PC-3 (cell line): ENCODE measurements around the gene HDAC10. TPM values are rescaled to one million over a fixed set of nuclear protein-coding genes. Genes with fewer than 3 reads are reported as not detected.

Source experiments
- ATAC-seq: fragments of 200-7000 bp; cut with Tn5 transposase; 2 replicates; pipeline ENCODE4 v1.9.1; 2020; ENCODE audit warnings: mild to moderate bottlenecking, moderate library complexity
- BruUV-seq: library from RNA; stranded (reverse); fragments of 400-500 nt; replicated peaks from 2 replicates; lab custom pipeline; 2021; lab: Mats Ljungman, UMichigan
- CTCF ChIA-PET: fragments of 300-600 bp; sonication (Branson Sonifier 250); formaldehyde crosslinking; loops from one replicate; lab custom pipeline; 2022; ENCODE audit warnings: antibody characterized with exemption; lab: Charles Lee
- POLR2A ChIA-PET: fragments of 300-600 bp; sonication (Branson Sonifier 250); formaldehyde crosslinking; loops from one replicate; lab custom pipeline; 2022; ENCODE audit warnings: antibody characterized with exemption; ENCODE audit not compliant: unreplicated experiment; lab: Charles Lee
- DNase-seq: peaks from one replicate; pipeline ENCODE4 v3.0.0-alpha.2; 2015
- H2AFZ ChIP-seq: fragments of 300-600 bp; sonication (generic); 2 replicates; pipeline ENCODE4 v1.6.0; 2016; ENCODE audit warnings: antibody characterized with exemption, low read length
- H3F3A ChIP-seq: fragments of 300-600 bp; sonication (generic); one replicate; pipeline ENCODE4 v1.6.0; 2017; ENCODE audit warnings: antibody characterized with exemption, low read length, control low read depth, mild to moderate bottlenecking; ENCODE audit not compliant: unreplicated experiment
- H3K27ac ChIP-seq: fragments of 300-600 bp; sonication (generic); 2 replicates; pipeline ENCODE4 v1.5.1; 2016; ENCODE audit warnings: mild to moderate bottlenecking, low read length
- H3K27me3 ChIP-seq: fragments of 300-600 bp; sonication (generic); 2 replicates; pipeline ENCODE4 v1.6.1; 2016; ENCODE audit warnings: low read length, mixed read lengths
- H3K36me3 ChIP-seq: fragments of 300-600 bp; sonication (generic); 2 replicates; pipeline ENCODE4 v1.6.1; 2016; ENCODE audit warnings: low read depth, mixed run types, low read length, mixed read lengths
- H3K4me1 ChIP-seq: fragments of 300-600 bp; sonication (generic); 2 replicates; pipeline ENCODE4 v1.5.1; 2016; ENCODE audit warnings: low read length; ENCODE audit not compliant: insufficient read depth
- H3K4me2 ChIP-seq: fragments of 300-600 bp; sonication (generic); 2 replicates; pipeline ENCODE4 v1.6.0; 2016; ENCODE audit warnings: low read length
- H3K4me3 ChIP-seq: fragments of 300-600 bp; sonication (generic); 2 replicates; pipeline ENCODE4 v1.5.1; 2016; ENCODE audit warnings: mild to moderate bottlenecking, low read length, mixed read lengths
- H3K79me2 ChIP-seq: fragments of 300-600 bp; sonication (generic); 2 replicates; pipeline ENCODE4 v1.6.1; 2017; ENCODE audit warnings: low read length, mixed read lengths
- H3K9ac ChIP-seq: fragments of 300-600 bp; sonication (generic); 2 replicates; pipeline ENCODE4 v1.6.0; 2016; ENCODE audit warnings: mild to moderate bottlenecking, low read length
- H3K9me2 ChIP-seq: fragments of 300-600 bp; sonication (generic); replicated peaks from 2 replicates; pipeline ENCODE4 v1.6.1; 2016; ENCODE audit warnings: mixed run types, low read length, mixed read lengths
- H3K9me3 ChIP-seq: fragments of 300-600 bp; sonication (generic); 2 replicates; pipeline ENCODE4 v1.6.1; 2016; ENCODE audit warnings: low read length, mixed read lengths
- H4K20me1 ChIP-seq: fragments of 300-600 bp; sonication (generic); 2 replicates; pipeline ENCODE4 v1.6.1; 2016; ENCODE audit warnings: low read length, mixed read lengths
- EZH2 ChIP-seq: fragments of 300-600 bp; sonication (generic); IDR thresholded peaks from one replicate; pipeline ENCODE4 v1.6.1; 2017; ENCODE audit warnings: antibody characterized with exemption, mild to moderate bottlenecking, low read length; ENCODE audit not compliant: unreplicated experiment
- EZH2phosphoT487 ChIP-seq: fragments of 300-600 bp; sonication (generic); IDR thresholded peaks from 2 replicates; pipeline ENCODE4 v1.6.1; 2018; ENCODE audit warnings: mild to moderate bottlenecking, antibody characterized with exemption, low read length, borderline replicate concordance
- intact Hi-C: fragments of 100-400 bp; cut with micrococcal nuclease; formaldehyde crosslinking; loops from 2 replicates; pipeline ENCODE4 v1.9.0; 2023
- total RNA-seq: library from RNA; depleted of rRNA; stranded (reverse); fragments of >200 nt; gene quantifications from 2 replicates; pipeline ENCODE4 v1.2.3, GENCODE V29; 2014
- TF ChIP-seq, protein P1 (sequence below): fragments of 300-600 bp; sonication (generic); conservative IDR thresholded peaks from 2 replicates; pipeline ENCODE4 v1.5.1; 2017; ENCODE audit warnings: antibody characterized with exemption, low read depth, mild to moderate bottlenecking, low read length

Gene HDAC10
- total RNA-seq, 1 experiment from 2014 or later: 25.8 TPM

DNA sequence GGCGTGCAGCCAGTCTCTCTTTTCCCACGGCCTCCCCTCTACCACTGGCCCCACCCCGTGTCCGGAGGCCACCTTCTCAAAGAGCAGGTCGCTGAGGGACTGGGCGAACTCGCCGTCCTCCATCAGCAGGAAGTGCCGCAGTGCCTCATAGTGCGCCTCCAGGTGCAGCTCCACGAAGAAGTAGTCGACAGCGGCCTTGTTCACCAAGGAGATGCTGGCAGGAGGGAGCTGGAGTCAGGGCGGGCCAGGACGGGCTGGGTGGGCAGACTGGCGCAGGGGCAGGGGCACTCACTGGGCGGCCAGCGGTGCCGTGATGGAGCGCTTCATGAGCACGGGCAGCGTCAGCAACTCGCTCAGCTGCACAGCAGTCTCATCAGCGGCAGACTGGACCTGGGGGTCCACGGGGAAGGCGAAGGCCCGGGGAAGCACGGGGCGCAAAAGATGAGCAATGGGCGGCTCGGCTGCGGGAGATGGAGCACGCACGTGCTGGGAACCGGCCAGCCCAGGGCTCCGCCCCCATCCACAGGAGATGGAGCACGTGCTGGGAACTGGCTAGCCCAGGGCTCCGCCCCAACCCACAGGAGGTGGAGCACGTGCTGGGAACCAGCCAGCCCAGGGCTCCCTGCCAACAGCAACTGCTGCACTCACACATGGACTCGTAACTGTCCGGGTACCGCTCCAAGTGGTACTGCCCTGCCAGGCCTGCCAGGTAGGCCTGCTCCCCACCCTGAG lies 31.9 kb downstream of the HDAC10 start:
- POLR2A ChIA-PET: no interaction called here
- peak; percentile 51 for DNase-seq

DNA sequence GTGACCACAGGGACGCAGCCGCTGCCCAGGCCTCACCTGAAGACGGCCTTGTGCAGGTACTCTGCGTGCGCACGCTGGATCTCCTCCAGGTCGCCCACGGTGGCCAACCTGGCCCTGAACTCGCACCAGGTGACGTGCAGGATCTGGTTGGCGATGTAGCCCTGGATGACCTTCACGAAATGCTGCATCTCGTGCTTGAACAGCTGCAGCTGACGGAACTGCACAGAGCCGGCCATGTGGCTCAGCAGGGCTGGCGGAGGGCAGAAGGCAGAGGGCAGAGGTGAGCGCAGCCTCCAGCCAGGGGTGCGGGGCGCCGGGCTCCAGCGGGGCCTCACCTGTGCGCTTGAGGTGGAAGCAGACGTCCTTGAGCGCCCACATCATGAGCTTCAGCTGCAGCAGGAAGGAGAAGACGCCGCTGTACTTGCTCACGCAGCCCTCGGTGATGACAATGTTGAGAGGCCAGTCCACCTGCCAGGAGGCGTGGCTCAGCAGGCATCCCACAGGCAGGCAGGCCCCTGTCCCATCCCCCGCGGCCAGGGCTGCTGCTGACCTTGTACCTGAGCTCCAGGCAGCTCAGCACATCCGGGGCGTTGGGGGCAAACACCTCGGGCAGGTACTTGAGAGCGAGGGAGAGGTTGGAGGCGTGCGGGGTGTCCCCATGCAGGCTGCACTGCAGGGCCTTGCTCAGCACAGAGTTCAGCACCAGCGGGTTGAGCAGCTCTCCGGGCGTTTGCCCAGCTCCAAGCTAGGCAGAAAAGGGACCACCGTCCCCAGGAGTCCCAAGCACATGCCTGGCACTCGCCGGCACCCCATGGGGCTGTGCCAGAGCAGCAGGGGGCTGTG lies 32.7 kb downstream of the HDAC10 start:
- H4K20me1 ChIP-seq: no peaks in the 10 kb centered on the region
- BruUV-seq: no TSS peak
- no peak overlapping the region for H3K4me3 ChIP-seq
- H3F3A ChIP-seq: no peaks in the 10 kb centered on the region
- no peaks in the 10 kb centered on the region for H3K4me1 ChIP-seq
- H3K36me3 ChIP-seq: peaks cover 5% of the 10 kb centered on the region; the same call in 1 of the 2 replicates
- no peak overlapping the region for H3K9ac ChIP-seq
- ATAC-seq (no peak; the same call in 1 of the 2 replicates), DNase-seq (no peak)
- TF ChIP-seq, protein P1, sequence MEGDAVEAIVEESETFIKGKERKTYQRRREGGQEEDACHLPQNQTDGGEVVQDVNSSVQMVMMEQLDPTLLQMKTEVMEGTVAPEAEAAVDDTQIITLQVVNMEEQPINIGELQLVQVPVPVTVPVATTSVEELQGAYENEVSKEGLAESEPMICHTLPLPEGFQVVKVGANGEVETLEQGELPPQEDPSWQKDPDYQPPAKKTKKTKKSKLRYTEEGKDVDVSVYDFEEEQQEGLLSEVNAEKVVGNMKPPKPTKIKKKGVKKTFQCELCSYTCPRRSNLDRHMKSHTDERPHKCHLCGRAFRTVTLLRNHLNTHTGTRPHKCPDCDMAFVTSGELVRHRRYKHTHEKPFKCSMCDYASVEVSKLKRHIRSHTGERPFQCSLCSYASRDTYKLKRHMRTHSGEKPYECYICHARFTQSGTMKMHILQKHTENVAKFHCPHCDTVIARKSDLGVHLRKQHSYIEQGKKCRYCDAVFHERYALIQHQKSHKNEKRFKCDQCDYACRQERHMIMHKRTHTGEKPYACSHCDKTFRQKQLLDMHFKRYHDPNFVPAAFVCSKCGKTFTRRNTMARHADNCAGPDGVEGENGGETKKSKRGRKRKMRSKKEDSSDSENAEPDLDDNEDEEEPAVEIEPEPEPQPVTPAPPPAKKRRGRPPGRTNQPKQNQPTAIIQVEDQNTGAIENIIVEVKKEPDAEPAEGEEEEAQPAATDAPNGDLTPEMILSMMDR: no peak
- no peak for TF ChIP-seq EZH2
- no peak for TF ChIP-seq EZH2phosphoT487
- H2AFZ ChIP-seq: no peak overlapping the region
- ChIA-PET CTCF (no interaction called here), POLR2A (no interaction called here)
- H3K79me2 ChIP-seq: no peaks in the 10 kb centered on the region
- H3K9me2 ChIP-seq: no peaks in the 10 kb centered on the region
- no peak overlapping the region for H3K4me2 ChIP-seq
- intact Hi-C loops: no loop called here
- H3K27me3 ChIP-seq: no peaks in the 10 kb centered on the region
- no peak overlapping the region for H3K27ac ChIP-seq
- H3K9me3 ChIP-seq: no peaks in the 10 kb centered on the region

More for the DNA sequence above, 31.9 kb downstream of the HDAC10 start:
- Histone ChIP-seq H3K4me3 (no peak overlapping the region), H3F3A (no peaks in the 10 kb centered on the region), H3K27ac (no peak overlapping the region), H3K9ac (no peak overlapping the region), H2AFZ (no peak overlapping the region), H3K9me2 (no peaks in the 10 kb centered on the region), H3K27me3 (no peaks in the 10 kb centered on the region), H3K79me2 (no peaks in the 10 kb centered on the region), H3K4me1 (no peaks in the 10 kb centered on the region), H3K36me3 (peaks cover 5% of the 10 kb centered on the region; the same call in 1 of the 2 replicates), H4K20me1 (no peaks in the 10 kb centered on the region), H3K4me2 (no peak overlapping the region), H3K9me3 (no peaks in the 10 kb centered on the region)
- peak; percentile 51 for ATAC-seq
- intact Hi-C loops: no loop called here
- CTCF ChIA-PET: no interaction called here
- no TSS peak for BruUV-seq
- TF ChIP-seq, protein P1: no peak
- TF ChIP-seq EZH2 (no peak), EZH2phosphoT487 (no peak)
